Measurements from ENCODE around the gene LRRC3C. TPM values are rescaled to one million over a fixed set of nuclear protein-coding genes. Genes with fewer than 3 reads are reported as not detected.

The LRRC3C gene
- total RNA-seq, 2 donors from 2014 or later, result not detected

DNA sequence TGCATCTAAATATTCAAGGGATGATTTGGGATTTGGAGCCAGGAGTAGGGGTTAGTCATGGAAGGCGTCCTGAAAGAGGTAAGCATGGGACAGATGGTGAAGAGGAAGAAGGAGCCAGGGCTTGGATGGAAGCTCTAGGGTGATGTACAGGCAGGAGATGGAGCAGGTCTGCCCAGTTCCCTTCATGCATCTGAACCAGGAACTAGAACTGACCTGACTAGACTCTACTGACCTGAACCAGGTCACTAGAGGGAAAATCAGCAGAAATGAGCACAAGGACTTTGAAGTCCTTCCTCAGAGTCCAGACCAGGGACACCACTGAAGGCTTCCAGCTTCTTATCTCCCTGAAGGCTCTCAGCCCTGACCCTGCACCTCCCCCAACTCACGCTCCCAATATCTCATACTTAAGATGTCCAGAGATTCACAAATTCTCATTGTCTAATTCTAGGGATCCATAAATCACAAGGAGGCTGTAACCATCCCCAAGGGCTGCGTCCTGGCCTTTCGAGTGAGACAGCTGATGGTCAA is 43.6 kb downstream of the LRRC3C start:
- DNase-seq (ENCODE audit: low spot score) (no peak), ATAC-seq (ENCODE audit: insufficient number of reproducible peaks, low FRiP score, low read depth) (no peak)
- TF ChIP-seq, protein P1, sequence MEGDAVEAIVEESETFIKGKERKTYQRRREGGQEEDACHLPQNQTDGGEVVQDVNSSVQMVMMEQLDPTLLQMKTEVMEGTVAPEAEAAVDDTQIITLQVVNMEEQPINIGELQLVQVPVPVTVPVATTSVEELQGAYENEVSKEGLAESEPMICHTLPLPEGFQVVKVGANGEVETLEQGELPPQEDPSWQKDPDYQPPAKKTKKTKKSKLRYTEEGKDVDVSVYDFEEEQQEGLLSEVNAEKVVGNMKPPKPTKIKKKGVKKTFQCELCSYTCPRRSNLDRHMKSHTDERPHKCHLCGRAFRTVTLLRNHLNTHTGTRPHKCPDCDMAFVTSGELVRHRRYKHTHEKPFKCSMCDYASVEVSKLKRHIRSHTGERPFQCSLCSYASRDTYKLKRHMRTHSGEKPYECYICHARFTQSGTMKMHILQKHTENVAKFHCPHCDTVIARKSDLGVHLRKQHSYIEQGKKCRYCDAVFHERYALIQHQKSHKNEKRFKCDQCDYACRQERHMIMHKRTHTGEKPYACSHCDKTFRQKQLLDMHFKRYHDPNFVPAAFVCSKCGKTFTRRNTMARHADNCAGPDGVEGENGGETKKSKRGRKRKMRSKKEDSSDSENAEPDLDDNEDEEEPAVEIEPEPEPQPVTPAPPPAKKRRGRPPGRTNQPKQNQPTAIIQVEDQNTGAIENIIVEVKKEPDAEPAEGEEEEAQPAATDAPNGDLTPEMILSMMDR (IDR thresholded peaks at IDR 0.05), result no peak
- no peak overlapping the region for H3K4me3 ChIP-seq
- H3K36me3 ChIP-seq, result no peaks in the 10 kb centered on the region
- no peaks in the 10 kb centered on the region for H3K9me3 ChIP-seq
- no peak overlapping the region for H3K27ac ChIP-seq
- no peaks in the 10 kb centered on the region for H3K27me3 ChIP-seq (replicated peaks; ENCODE audit: insufficient read depth)
- no peaks in the 10 kb centered on the region for H3K4me1 ChIP-seq (ENCODE audit: control insufficient read depth in 1 of 2, low read depth in 2 of 2)

GRCh38 chr17:39972271-39972670 is 44.7 kb downstream of the LRRC3C start:
- H3K4me3 ChIP-seq, result no peak overlapping the region
- H3K4me1 ChIP-seq (ENCODE audit: control insufficient read depth in 1 of 2, low read depth in 2 of 2), result no peaks in the 10 kb centered on the region
- DNase-seq (ENCODE audit: low spot score), result no peak
- no peak for ATAC-seq (ENCODE audit: insufficient number of reproducible peaks, low FRiP score, low read depth)
- H3K27ac ChIP-seq, result no peak overlapping the region
- no peaks in the 10 kb centered on the region for H3K36me3 ChIP-seq
- no peaks in the 10 kb centered on the region for H3K27me3 ChIP-seq (replicated peaks; ENCODE audit: insufficient read depth)
- TF ChIP-seq, protein P1 (IDR thresholded peaks at IDR 0.05), result no peak
- no peaks in the 10 kb centered on the region for H3K9me3 ChIP-seq

DNA sequence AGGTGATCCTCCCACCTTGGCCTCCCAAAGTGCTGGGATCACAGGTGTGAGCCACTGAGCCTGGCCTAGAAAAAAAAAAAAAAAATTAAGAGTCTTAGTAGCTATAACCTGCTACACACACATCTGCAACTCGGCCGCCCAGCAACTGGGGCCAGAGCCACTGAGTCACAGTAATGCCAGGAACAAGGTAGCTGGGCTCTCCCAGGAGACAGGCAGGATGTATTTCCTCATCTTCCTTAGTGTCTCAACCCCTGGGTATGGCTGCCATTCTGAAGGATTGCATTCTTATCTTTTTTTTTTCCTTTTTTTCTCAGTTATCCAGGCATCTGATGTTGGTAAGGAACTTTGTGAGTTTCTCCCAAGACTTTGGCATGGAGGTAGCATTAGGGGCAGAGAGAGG is 46.0 kb downstream of the LRRC3C start:
- Histone ChIP-seq H3K9me3 (no peaks in the 10 kb centered on the region), H3K36me3 (no peaks in the 10 kb centered on the region), H3K27ac (no peak overlapping the region), H3K4me1 (ENCODE audit: control insufficient read depth in 1 of 2, low read depth in 2 of 2) (no peaks in the 10 kb centered on the region), H3K27me3 (replicated peaks; ENCODE audit: insufficient read depth) (no peaks in the 10 kb centered on the region), H3K4me3 (no peak overlapping the region)
- TF ChIP-seq, protein P1 (IDR thresholded peaks at IDR 0.05), result no peak
- ATAC-seq (ENCODE audit: insufficient number of reproducible peaks, low FRiP score, low read depth) (no peak), DNase-seq (ENCODE audit: low spot score) (no peak)

DNA sequence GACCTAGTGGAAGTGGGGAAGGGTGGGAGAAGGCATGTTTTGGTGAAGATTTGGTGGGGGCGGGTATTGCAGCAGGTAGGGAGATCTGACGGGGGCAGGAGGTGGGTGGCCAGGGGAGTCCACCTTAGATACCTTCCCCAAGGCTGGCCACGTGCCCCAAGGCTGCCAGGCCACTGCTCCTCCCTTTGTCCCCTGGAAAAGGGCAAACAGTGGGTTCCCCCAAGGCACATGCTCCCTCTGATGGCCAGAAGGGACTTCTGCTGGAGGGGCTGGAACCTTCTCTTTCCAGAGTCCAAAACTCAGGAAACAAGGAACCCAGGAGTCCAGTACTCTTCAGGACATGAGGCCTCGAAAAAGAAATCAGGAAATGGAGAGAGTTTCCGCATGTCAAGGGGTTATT is 46.9 kb downstream of the LRRC3C start:
- no peak for ATAC-seq (ENCODE audit: insufficient number of reproducible peaks, low FRiP score, low read depth)
- Histone ChIP-seq H3K36me3 (no peaks in the 10 kb centered on the region), H3K4me1 (ENCODE audit: control insufficient read depth in 1 of 2, low read depth in 2 of 2) (peaks cover 4% of the 10 kb centered on the region in 2 donors), H3K27me3 (replicated peaks; ENCODE audit: insufficient read depth) (no peaks in the 10 kb centered on the region), H3K27ac (no peak overlapping the region), H3K9me3 (no peaks in the 10 kb centered on the region), H3K4me3 (no peak overlapping the region)
- TF ChIP-seq, protein P1 (IDR thresholded peaks at IDR 0.05), result no peak
- no peak for DNase-seq (ENCODE audit: low spot score)

- no peaks in the 10 kb centered on the region for H3K9me3 ChIP-seq
- DNase-seq (ENCODE audit: low spot score) (no peak), ATAC-seq (ENCODE audit: insufficient number of reproducible peaks, low FRiP score, low read depth) (no peak)
- no peaks in the 10 kb centered on the region for H3K36me3 ChIP-seq
- H3K4me1 ChIP-seq (ENCODE audit: control insufficient read depth in 1 of 2, low read depth in 2 of 2), result peaks cover 4 to 11% of the 10 kb centered on the region in 2 donors
- no peak overlapping the region for H3K4me3 ChIP-seq
- no peak overlapping the region for H3K27ac ChIP-seq
- TF ChIP-seq, protein P1 (IDR thresholded peaks at IDR 0.05), result no peak
- no peaks in the 10 kb centered on the region for H3K27me3 ChIP-seq (replicated peaks; ENCODE audit: insufficient read depth)
Measured at GRCh38 chr17:39975801-39976200, 48.3 kb downstream of the LRRC3C start.

Data from thoracic aorta (tissue), 2 donors.